ENCODE results near the gene SMYD5. TPM values are rescaled to one million over a fixed set of nuclear protein-coding genes. Genes with fewer than 3 reads are reported as not detected.

Gene SMYD5
- total RNA-seq, 4 donors from 2014 or later: 9.6 to 18.1 (median 12.8) TPM

- H3K4me3 ChIP-seq (ENCODE audit: low read depth, poor library complexity, severe bottlenecking): no peak overlapping the region
- no peak for DNase-seq (ENCODE audit: low spot score in 2 of 2)
- intact Hi-C loops (cut with DNase I; ENCODE audit: low total_unique reads): no loop called here
- TF ChIP-seq POLR2A (IDR thresholded peaks at IDR 0.05) (no peak), CTCF (IDR thresholded peaks at IDR 0.05) (no peak)
- WGBS, 2 donors: 39 to 42% methylated on average over 3 of the region's 3 CpGs
These were observed 25.7 kb downstream of the SMYD5 start for GRCh38 chr2:73239776-73240175.

DNA sequence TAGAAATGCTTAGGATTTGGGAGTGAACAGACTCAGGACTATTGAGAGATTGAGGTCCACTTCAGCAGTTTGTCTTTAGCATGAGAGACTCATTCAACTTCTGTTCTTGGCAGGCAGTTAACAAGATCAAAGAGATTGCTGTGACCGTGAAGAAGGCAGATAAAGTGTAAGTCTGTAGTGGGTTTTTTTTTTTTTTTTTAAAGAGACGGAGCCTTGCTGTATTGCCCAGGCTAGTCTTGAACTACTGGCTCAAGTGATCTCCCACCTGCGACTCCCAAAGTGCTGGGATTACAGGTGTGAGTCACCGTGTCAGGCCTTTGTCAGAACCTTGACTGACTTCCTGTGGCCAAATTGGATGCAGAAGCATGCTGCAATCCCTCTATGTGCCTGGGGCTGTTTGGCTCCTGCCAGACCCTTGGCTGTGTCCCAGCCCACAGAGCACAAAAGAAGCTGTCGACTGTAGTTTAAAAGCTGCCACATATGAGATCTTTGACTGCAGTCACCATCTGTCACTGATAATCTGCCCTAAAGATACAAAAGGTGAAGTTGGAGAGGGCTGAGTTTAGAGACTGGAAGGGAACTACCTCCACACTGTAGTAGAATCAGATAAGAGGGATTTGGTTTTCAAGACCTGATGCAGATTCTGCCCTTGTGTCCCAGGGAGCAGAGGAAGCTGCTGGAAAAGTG is 30.0 kb downstream of the SMYD5 start:
- WGBS, 2 donors: 19 to 22% methylated on average over 5 of the region's 5 CpGs
- TF ChIP-seq POLR2A (IDR thresholded peaks at IDR 0.05) (no peak), CTCF (IDR thresholded peaks at IDR 0.05) (no peak)
- H3K4me3 ChIP-seq (ENCODE audit: low read depth, poor library complexity, severe bottlenecking): no peak overlapping the region
- no peak for DNase-seq (ENCODE audit: low spot score in 2 of 2)
- intact Hi-C loops (cut with DNase I; ENCODE audit: low total_unique reads): no loop called here

DNA sequence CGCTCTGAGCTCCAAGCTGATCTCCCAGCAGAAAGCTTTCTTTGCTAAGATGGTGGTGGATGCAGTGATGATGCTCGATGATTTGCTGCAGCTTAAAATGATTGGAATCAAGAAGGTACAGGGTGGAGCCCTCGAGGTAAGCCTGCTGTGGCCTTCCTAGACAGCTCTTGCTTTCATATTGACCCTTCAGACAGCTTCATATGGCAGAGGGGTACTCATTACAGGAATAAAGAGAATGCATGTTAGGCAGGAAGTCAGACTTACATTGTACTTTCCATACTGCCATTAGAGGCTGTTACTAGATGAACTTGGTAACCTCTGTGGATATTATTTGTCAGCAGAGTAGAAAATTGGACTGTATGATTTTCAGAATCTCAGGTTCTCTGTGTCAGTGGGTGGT is 30.5 kb downstream of the SMYD5 start:
- no peak for TF ChIP-seq POLR2A (IDR thresholded peaks at IDR 0.05)
- TF ChIP-seq CTCF (IDR thresholded peaks at IDR 0.05): no peak
- 88 to 90% methylated on average over 3 of the region's 3 CpGs for WGBS, 2 donors
- DNase-seq (ENCODE audit: low spot score in 2 of 2): peak in 1 of 2 donors; percentile 4
- no peak overlapping the region for H3K4me3 ChIP-seq (ENCODE audit: low read depth, poor library complexity, severe bottlenecking)
- intact Hi-C loops (cut with DNase I; ENCODE audit: low total_unique reads): no loop called here

GRCh38 chr2:73246850-73247249 is 32.8 kb downstream of the SMYD5 start:
- 82 to 86% methylated on average over 3 of the region's 3 CpGs for WGBS, 2 donors
- intact Hi-C loops (cut with DNase I; ENCODE audit: low total_unique reads): no loop called here
- TF ChIP-seq POLR2A (IDR thresholded peaks at IDR 0.05) (no peak), CTCF (IDR thresholded peaks at IDR 0.05) (no peak)

GRCh38 chr2:73249636-73250035 is 35.6 kb downstream of the SMYD5 start:
- TF ChIP-seq CTCF (IDR thresholded peaks at IDR 0.05): no peak
- TF ChIP-seq POLR2A (IDR thresholded peaks at IDR 0.05): no peak
- intact Hi-C loops (cut with DNase I; ENCODE audit: low total_unique reads): no loop called here
- 85 to 86% methylated on average over 9 of the region's 9 CpGs for WGBS, 2 donors
- peak in 1 of 2 donors; percentile 80 for DNase-seq (ENCODE audit: low spot score in 2 of 2)
- H3K4me3 ChIP-seq (ENCODE audit: low read depth, poor library complexity, severe bottlenecking): no peak overlapping the region

More at GRCh38 chr2:73246850-73247249, 32.8 kb downstream of the SMYD5 start:
- DNase-seq (ENCODE audit: low spot score in 2 of 2): no peak
- H3K4me3 ChIP-seq (ENCODE audit: low read depth, poor library complexity, severe bottlenecking): no peak overlapping the region

Measured in lower leg skin (tissue), 4 donors.